HL-60/S4 treated with retinoic acid at 250 ng/mL for 4 days and 3 days (cell line): ENCODE results near the gene PLA2G12A.
"Not testable (repeated sequence)": the region's sequence is repeated elsewhere in the genome, so short reads cannot be mapped to it uniquely, and the experiment has no call there.

Experiments used
- in situ Hi-C: fragments of 300-500 bp; cut with MboI; formaldehyde crosslinking; loops from 2 replicates; pipeline ENCODE4 v1.7.0; 2022; ENCODE audit warnings: low sequenced_read_pairs

PLA2G12A gene

DNA sequence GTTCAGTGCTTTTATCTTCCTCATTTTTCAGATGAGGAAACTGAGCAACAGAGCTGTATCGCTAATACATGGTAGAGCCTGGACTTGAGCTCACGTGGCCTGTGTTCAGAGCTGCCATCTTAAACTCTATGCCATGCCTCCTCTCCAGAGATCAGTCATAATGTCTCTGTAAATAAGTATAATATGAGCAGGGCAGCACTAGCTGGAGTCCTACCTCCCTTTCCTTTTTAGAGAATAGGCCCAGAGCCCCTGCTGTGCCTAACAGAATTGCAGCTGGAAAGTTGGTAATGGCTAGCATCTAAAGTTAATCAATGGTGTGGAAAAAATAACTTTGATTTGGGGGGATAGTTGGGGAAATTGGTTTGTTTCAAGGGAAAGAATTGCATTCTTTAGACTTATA is 47.0 kb downstream of the PLA2G12A start:
- in situ Hi-C loops, result no loop called here

DNA sequence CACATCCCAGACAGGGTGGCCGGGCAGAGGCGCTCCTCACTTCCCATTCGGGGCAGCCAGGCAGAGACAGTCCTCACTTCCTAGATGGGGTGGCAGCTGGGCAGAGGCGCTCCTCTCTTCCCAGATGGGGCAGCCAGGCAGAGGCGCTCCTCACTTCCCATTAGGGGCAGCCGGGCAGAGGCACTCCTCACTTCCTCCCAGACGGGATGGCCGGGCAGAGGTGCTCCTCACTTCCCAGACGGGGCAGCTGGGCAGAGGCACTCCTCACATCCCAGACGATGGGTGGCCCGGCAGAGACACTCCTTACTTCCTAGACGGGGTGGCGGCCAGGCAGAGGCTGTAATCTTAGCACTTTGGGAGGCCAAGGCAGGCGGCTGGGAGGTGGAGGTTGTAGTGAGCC is 50.9 kb downstream of the PLA2G12A start:
- in situ Hi-C loops, result not testable (repeated sequence)

DNA sequence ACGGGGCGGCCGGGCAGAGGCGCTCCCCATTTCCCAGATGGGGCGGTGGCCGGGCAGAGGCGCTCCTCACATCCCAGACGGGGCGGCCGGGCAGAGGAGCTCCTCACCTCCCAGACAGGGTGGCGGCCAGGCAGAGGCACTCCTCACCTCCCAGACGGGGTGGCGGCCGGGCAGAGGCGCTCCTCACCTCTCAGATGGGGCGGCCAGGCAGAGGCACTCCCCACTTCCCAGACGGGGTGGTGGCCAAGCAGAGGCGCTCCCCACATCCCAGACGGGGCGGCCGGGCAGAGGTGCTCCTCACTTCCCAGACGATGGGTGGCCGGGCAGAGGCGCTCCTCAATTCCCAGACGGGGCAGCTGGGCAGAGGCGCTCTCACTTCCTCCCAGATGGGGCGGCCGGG is 51.4 kb downstream of the PLA2G12A start:
- in situ Hi-C loops, result not testable (repeated sequence)

DNA sequence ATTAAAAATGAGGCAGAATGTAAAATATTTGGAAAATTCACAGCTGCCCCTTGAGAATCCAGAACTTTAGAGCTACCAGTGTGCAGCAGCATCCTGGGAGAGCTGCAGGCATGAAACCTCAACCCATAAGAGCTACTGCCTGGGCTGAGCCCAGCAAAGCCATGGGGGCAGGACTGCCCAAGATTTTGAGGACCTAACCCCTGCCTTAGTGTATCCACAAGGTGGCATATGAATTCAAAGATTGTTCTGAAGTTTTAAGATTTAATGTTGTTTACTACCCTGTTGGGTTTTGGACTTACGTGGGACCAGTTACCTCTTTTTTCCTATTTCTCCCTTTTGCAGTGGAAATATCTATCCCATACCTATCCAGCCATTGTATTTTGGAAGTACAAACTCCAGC is 53.0 kb downstream of the PLA2G12A start:
- in situ Hi-C loops, result no loop called here

DNA sequence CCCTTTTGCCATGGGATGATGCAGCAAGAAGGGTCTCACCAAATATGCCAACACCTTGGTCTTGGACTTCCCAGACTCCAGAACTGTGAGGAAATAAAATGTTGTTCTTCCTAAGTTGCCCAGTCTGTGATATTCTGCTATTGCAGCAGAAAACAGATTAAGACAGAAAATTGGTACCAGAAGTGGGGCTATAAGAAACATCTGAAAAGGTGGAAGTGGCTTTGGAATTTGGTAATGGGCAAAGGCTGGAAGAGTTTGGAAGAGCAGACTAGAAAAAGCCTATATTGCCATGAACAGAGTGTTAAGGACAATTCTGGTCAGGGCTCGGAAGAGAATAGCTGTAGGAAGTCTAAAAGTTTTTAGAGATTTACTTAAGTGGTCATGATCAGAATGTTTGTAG is 54.0 kb downstream of the PLA2G12A start:
- in situ Hi-C loops, result no loop called here

DNA sequence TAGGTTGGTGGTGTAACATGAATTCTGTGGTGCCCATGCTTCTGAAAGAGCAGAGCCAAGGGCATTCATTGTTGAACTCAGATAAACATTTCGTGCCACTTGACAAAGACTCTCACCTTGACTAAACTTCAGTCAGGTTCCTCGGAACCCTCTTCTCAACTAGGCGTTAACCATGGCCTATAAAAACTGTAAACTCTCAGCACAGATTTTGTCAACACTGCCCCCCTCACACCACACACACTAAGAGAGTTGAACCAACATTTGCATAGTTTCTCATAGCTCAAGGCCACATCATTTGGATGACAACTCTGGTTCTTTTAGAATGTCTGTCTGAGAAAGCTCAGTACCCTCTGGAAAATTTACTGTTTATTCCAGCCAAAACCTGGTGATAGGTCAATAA is 54.7 kb downstream of the PLA2G12A start:
- in situ Hi-C loops, result no loop called here

DNA sequence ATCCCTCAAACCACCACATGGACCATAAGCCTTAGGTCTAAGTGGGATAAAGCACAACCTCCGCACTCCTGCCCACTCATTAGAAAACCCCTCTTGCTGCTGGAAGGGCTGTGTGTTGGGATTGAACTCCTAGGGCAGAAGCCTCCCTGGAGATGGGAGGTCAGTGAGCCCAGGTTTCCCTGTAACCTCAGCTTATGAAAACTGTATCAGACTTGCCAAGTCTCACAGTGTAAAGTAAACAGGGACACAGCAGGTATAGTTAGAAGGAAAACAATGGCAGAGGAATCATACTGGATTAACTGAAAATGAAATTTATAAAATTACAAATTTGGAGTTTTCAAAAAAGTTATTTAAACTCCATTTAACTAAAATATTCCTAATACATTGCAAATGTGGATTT is 56.6 kb downstream of the PLA2G12A start:
- in situ Hi-C loops, result no loop called here

DNA sequence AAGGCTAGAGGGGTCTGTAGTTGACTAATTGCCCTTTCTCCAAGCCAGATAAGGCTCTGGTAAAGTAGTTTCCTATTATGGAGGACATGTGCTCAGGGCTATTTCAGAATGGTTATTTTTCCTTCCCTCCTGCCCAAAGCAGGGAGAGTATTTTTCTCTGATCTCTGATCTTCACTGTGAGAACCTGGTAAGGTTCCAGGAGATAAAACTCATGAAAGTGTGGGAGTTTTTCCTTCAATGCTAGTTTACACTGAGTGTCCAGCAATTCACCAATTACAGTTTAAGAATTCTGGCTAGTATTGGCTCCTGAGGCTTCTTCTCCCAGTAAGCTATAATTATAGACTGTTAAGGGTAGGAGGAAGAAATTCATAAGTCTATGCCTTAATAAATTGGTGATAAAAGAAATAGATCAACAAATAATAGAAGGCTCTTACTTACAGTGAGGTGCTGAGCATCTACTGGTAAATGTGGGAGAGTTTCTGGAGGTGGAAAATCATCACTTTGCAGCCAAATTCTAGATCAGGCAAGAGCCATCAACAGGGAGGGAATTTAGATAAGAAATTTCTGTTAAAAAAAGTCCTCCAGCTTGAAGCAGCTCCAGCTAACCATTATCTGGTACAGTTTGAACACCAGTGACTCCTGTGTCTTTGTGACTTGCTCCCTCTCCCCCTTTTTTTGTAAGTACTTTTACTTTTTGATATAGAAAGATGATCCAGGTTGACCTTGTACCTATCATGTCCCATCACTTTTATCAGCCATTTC is 57.5 kb downstream of the PLA2G12A start:
- in situ Hi-C loops, result no loop called here

DNA sequence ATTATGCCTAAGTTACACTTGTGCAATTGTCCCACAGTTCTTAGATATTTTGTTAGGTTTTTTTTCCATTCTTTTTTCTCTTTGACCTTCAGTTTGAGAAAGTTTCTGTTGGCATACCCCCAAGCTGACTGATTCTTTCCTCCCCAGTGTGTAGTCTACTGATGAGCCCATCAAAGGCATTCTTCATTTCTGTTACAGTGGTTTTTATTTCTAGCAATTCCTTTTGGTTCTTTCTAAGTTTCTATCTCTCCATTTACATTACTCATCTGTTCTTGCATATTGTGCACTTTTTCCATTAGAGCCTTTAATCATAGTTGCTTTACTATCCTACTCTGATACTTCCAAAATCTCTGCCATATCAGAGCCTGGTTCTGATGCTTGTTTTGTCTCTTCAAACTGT is 58.5 kb downstream of the PLA2G12A start:
- in situ Hi-C loops, result no loop called here

DNA sequence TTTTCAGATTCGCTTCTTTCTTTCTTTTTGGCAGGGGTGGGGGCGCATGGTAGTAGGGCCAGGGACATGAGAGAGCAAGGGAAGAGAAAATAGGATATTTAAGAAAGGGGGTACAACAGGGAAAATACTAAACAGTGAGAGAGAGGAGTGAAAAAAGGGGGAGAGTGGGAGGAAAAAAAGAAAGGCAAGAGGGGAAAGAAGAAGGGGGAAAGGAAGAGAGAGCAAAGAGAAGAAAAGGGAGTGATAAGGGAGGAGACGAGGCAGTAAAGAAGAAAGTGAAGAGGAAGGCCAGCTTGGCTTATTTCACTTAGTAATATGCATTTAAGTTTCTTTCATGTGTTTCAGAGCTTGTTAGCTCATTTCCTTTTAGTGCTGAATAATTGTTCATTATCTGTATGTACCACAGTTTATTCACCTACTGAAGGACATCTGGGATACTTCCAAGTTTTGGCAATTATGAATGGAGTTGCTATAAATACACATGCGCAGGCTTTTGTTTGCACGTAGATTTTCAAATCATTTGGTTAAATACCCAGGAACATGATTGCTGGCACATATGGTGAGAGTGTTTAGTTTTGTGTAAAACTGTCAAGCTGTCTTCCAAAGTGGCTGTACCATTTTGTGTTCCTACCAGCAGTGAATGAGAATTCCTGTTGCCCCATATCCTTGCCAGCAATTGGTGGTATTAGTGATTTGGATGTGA is 63.9 kb downstream of the PLA2G12A start:
- in situ Hi-C loops, result no loop called here

DNA sequence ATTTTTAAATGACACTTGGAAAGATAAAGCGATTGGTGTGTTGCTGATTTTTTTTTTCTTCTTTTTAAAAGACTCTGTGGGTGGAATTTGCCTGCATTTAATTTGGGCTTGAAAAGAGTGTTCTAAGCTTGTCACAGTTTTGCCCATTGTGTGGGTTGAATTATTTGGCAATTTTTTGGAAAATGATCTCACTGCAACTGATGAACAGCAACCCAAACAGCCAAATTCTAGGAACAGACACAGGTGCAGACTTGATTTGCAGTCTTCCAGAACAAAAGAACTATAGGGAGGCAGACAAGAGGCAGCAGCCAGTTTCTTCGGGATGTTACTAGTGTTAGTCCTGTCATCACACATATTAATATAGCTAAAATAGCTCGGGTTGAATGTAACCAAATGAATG is 67.1 kb downstream of the PLA2G12A start:
- in situ Hi-C loops, result no loop called here

DNA sequence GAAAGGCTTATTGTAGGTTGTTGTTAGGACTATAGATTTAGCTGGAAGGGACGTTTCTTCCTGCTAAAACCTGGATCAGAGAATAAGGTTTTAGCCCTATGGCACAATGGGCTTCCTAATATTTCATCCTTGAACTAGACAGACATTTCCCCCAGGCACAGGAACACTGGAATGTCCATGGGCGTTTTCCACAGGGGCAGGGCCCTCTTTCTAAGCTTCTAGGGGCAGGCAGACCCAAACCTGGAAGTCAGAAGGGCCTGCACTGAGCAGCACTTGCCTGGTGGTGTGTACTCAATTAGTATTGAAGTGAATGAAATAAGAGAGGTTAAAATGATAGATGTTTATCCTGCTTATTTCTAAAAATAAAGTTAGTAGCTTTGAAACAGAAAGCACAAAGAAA is 67.8 kb downstream of the PLA2G12A start:
- in situ Hi-C loops, result no loop called here
